Middle frontal gyrus (tissue), 1 donor: ENCODE results near the gene IL4R.
"Not testable (repeated sequence)": the region's sequence is repeated elsewhere in the genome, so short reads cannot be mapped to it uniquely, and the experiment has no call there.

Source experiments
- DNase-seq: peaks from one replicate; pipeline ENCODE4 v3.0.0-alpha.2; 2015; ENCODE audit warnings: low spot score; ENCODE audit errors: extremely low spot score

The IL4R gene

DNA sequence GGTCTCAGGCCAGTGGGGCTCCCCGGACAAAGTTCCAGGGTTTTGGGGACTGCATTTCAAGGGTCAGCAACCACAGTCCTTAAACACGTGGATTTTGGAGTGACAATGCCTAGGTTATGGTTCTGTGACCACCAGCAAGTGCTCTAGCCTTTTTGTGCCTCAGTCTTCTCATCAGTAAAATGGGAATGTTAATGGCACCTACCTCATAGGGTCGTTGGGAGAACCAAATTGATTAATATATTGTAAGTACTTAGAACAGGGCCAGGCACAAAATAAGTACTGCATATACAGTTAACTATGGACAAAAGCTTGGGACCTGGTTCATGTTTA, 13.8 kb downstream of the IL4R start:
- no peak for DNase-seq

DNA sequence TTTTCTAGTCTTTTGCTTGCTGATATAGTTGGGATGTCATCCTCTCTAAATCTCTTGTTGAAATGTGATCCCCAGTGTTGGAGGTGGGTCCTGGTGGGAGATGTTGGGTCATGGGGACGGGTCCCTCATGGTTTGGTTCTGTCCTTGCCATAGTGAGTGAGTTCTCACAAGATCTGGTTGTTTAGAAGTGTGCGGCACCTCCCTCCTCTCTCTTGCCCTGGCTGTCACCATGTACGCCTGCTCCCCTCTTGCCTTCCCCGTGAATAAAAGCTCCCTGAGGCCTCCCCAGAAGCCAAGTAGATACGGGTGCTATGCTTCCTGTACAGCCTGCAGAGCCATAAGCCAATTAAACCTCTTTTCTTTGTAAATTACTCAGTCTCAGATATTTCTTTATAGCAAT, 15.2 kb downstream of the IL4R start:
- DNase-seq: no peak

DNA sequence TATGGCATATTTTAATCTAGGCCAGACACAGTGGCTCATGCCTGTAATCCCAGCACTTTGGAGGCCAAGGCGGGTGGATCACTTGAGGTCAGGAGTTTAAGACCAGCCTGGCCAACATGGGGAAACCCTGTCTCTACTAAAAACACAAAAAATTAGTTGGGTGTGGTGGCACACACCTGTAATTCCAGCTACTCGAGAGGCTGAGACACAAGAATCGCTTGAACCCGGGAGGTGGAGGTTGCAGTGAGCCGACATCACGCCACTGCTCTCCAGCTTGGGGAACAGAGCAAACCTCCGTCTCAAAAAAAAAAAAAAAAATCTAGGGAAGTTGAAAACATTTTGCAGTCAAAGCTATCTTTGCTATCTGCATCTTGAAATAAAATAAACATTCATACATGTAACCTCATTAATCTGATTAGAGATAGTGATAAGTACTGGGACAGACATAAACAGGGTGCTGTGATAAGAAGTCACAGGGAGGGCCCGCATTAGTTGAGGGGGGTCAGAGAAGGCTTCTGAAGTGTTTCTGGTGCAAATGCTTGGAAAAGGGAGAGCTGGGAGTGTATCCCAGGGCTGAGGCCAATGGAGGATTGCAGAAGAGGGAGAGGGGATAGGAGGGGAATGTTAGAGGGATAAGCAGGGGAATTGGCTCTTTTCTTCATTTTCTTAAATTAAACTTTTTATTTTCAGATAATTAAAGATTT, 15.8 kb downstream of the IL4R start:
- DNase-seq: not testable (repeated sequence)

DNA sequence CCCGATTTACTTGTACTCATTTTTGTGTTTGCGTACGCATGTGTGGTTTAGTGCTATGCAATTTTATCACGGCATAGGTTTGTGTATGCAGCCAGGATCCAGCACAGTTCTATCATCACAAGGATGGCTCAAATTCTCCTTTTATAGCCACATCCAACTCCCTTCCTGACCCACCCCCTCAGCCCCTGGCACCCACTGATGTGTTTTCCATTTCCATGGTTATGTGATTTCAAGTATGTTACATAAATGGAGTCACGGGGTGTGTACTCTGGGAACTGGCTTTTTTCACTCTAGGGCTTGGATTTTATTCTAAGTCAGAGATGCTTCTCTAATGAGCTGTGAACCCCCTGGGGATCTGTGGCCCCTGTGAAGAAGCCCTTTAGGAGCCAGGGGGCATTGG, 16.8 kb downstream of the IL4R start:
- DNase-seq: no peak

DNA sequence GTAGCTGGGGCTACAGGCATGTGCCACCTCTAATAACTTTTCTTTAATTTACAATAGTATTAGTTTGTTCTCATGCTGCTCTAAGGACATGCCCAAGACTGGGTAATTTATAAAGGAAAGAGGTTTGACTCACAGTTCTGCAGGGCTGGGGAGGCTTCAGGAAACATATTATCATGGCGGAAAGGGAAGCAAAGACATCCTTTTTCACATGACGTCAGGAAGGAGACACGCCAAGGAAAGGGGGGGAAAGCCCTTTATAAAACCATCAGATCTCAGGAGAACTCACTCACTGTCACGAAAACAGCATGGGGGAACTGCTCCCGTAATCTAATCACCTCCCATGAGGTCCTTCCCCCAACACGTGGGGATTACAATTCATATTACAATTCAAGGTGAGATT, 18.3 kb downstream of the IL4R start:
- no peak for DNase-seq

DNA sequence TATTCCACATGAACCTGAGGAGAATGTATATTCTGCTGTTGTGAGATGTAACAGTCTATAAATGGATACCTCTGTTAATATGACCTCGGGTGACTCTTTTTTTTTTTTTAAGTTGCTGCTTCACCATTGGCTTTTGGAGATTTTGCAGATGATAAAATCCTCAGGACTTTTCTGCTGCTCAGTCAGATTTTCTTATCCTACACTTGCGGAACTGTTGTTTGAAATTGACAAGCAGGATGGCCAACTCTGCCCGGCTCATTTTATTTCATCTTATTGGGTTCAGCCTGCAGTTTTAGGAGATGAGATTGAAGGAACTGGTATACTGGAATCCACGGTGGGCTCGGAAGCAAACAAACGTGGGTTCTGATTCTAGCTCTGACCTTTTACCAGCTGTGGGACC, 19.3 kb downstream of the IL4R start:
- DNase-seq: no peak

DNA sequence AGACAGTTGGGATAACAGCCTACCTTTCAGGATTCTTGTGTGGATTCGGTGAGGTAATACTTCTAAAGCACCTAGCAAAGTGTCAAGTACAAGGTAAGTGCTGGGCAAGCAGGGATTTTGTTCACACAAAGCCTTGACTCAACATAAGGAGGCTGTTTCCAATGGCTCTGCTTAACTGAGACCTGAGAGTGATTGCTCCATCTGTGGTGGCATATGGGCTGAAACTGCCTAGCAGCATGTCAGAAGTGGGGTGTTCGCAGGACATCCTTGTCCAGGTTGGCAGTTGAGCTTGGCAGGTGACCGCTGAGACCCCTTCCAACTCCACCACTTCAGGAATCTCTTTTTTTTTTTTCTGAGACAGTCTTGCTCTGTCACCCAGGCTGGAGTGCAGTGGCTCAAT, 19.8 kb downstream of the IL4R start:
- no peak for DNase-seq

DNA sequence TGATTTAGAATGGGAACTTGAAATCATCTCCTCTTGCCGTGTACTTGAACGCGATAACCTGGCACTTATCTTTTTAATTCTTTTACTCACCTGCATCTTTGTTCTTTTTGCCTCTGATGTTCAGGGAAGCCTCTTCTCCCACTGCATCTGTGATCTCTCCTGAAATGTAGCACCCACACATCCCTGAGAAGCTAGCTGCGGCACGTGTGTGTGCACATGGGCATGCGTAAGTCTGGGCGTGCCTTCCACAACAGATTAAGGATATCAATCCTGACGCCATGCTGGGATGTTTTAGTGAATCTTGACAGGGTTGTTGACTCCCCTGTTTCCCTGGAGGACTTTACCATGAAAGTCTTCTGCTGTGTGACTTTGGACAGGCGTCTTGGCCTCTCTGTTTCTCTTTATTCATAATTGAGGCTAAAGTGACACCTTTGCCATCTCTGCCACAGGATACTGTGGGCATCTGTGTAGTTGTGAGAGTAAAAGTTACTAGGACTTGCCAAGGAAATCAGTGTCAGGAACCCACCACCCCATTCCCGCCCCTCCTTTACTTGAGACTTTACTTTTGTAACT, 20.5 kb downstream of the IL4R start:
- DNase-seq: no peak

DNA sequence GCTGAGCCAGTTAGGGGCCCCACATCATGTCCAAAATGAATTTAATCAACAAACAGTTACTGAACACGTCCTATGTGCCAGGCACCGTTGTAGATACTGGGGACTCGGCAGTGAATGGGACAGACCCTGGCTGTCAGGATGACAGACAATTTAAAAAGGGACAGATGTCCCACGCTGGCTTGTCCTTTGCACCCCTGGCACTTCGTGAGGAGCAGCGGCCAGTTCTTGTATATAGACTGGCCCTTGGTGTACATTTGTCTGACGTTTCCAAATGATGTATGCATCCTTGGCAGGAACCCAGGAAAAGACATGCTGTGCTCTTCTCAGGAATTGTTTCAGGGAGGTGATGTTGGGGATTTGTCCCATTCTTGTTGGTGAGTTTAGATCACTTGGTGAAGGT, 21.1 kb downstream of the IL4R start:
- no peak for DNase-seq

DNA sequence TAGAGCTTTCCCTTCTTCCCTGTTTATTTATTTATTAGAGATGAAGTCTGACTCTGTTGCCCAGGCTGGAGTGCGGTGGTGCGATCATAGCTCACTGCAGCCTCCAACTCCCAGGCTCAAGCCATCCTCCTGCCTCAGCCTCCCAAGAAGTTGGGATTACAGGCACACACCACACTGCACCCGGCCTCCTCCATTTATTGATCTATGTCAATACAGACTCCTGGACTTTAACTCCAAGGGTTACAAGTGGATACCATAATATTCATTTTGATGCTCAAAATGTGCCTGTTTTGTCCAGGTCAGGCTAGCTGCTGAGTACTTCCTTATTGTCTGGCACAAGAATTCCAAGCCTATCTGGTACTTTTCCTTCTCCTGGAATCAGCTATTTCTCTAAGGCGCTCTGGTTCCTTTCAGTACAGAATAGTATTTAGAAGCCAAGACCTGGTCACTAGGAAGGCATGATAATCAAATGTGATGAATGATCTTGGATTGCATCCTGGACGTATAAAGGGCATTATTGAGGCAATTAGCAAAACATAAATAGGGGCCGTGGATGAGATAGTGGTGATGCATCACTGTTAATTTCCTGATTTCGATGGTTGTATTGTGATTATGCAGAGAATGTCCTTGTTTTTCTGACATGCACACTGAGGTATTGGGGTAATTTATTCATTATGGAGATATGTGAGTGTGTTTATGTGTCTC, 21.7 kb downstream of the IL4R start:
- DNase-seq: no peak

DNA sequence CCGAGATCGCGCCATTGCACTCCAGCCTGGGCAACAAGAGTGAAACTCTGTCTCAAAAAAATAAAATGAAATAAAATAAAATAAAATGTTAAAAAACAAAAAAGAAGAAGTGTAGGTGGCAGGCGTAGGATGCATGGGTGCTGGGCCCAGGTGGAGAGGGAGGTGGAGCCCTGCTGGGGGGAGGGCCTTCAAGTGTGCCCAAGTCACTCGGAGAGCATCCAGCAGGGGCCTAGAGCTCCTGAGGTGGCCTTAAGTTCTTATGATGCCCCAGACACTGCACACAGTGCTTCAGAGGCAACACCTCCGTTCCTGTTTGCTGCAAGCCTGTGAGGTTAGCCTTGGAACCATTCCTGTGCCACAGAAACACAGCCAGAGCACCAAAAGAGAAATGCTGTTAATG, 23.2 kb downstream of the IL4R start:
- DNase-seq: no peak

DNA sequence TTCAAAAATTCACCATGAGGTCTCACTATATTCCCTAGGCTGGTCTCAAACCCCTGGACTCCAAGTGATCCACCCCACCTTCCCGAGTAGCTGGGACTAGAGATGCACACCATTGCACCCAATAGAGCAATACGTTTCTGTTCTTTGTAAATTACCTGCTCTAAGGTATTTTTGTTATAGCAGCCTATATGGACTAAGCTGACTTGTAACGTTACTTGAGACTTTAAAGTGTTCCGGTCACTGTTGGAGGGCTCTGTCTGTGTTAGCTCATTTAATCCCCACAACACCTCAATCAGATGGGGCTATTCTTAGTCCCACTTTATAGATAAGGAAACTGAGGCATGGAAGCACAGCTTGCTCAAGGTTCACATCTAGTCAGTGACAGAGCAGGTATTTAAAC, 25.4 kb downstream of the IL4R start:
- DNase-seq: no peak

DNA sequence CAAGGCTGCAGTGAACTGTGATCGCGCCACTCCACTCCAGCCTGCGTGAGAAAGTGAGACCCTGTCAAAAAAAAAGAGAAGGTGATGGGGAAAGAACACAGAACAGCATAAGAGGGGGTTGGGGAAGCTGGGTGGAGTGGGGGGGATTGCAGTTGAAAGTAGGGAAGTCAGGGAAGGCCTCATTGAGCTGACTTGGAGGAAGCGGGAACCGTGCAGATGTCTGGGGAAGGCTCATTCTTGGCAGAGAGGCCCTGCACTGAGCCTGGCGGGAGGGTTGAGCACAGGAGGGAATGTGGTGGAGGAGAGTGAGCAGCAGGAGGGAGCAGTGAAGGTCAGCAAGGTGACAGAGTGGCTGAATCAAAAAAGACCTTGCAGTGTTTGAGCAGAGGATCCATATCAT, 26.9 kb downstream of the IL4R start:
- DNase-seq: no peak

DNA sequence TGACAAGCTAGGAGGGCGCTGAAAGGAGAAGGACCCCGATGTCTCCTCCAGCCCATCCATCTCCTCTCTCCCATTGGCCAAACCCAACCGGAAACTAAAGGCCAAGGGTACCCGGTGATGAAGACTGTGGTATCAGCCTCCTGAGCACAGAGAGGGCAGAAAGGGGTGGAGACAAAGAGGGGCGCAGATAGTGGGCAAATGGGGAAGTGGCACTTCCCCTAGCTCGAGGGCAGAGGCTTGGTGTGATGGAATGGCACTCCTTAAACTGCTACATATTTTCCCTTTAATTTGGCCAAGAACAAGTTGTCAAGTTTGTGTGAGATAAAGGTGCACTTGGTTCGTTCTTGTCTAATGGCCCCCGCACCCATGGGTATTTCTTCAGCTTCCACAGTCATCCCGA, 27.8 kb downstream of the IL4R start:
- no peak for DNase-seq

DNA sequence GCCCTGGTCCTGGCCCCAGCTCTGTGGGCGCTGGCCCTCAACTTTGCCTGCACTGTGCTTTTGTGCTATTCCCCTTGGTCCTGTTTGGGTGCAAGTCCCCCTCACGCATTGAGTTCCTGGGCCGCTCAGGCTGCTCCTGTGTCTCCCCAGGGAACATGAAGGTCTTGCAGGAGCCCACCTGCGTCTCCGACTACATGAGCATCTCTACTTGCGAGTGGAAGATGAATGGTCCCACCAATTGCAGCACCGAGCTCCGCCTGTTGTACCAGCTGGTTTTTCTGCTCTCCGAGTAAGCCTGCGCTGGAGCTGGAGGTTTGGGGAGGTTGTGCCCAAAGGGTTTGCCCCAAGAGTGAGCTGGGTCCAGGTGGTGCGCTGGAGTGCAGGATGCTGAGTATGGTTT, 28.2 kb downstream of the IL4R start:
- DNase-seq: no peak

DNA sequence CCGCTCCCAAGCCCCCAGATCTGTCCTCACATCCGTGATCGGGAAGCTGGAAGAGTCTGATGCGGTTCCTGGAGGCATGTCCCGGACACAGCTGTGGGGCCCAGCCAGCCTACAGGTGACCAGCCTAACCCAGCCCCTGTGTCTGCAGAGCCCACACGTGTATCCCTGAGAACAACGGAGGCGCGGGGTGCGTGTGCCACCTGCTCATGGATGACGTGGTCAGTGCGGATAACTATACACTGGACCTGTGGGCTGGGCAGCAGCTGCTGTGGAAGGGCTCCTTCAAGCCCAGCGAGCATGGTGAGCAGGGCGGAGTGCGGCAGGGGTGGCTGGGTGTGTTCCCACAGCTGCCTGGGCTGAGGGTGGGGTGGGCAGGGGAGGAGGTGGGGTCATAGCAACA, 30.9 kb downstream of the IL4R start:
- DNase-seq: no peak

DNA sequence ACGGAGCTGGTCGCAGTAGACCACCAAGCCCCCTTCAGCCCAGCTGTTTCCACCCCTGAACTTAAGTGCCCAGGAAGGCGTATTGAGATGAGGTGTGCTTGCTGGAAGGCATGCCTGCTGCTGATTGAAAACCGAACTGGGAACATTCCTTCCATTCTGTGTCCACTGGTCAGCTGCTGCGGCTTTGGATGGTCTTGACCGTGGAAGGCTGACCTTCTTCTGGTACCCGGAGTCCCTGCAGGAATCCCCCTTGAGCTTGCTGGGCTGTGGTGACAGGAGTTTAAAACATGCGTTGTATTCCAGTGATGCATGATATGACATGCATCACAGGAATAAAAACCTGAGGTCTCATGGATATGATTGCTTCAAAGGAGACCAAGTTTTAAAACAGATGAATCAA, 31.4 kb downstream of the IL4R start:
- DNase-seq: no peak

DNA sequence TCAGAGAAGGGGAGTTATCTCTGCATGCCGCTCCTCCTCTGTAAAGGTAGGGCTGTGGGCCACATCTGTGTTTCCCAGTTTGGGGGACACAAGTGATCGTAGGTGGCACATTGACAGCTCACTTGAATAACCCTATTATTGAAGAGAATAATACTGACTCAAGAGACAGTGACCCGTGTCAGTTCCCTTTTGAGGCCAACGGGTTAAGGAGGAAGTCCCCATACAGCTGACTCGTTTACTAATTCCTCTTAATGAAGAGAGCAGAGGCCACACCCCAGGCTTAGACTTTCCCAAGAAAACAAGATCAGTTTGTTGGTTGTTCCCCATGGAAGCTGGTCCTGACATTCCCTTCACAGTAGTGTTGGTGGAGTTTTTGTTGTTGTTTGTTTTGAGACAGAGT, 33.0 kb downstream of the IL4R start:
- DNase-seq: no peak

DNA sequence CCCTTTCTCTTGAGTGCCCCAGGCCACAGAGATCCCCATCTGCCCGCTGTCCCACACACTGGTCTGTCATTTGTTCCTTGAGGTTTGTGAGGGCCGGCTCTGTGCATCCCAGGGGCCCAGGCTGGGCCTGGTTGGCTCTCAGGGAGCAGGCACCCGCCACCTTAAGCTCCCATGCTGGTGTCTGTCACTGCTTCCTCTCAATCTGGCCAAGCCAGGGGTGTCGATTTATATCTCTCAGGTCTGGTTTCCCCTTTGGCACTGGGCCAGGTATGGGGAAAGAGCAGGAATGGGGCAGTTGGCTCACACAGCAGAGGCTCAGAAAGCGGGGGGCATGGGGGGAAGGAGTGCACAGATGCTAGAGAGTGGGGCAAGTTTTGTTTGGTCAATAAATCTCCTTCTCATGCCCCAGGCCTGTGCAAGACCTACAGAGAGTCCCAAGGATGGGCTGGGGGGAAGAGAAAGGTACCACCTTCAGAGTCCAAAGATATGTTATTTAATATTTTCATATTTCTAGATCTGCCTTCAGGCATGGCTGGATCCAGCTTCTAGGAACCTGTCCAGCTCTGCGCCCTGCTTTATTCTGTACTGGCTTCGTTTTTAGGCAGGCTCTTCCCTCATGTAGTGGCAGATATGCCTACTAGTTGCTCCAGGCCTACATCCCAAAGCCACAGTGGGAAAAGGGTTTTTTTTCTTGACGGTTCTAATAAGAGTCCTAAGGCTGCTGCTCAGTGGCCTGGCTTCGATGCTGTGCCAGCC, 34.3 kb downstream of the IL4R start:
- DNase-seq: no peak

DNA sequence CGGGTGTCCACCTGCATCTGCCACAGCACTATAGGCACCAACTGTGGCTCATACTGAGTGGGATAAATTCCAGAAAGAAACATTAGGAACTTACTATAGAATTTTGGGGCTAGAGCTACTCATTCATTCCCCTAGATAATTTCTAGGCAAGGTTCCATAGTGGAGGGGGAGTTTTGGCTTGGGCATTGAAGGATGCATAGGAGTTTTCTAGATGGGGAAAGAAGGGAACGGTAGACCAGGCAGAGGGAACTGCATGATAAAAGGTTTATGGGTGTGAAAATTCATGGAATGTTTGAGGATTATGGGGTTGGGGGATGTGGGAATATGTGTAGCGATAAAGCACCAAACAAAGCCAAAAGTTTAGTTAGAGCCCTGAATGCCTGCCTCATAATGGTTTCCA, 35.5 kb downstream of the IL4R start:
- no peak for DNase-seq

DNA sequence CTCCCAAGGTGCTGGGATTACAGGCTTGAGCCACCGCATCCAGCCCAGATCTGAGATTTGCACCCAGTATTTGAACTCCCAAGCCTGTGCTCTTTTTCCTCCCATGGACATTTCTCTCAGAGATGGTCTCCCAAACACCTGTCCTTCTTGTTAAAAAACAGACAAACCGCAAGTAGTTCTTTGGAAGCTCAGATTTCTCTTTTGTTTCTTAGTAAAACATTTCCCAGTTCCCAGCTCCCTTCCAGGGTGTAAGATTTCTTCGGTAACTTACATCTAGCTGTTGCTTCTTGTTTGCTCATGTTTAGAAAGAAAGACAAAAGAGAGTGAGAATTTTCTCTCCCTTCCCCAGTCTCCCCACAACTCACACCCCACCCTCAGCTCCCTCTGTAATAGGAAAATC, 36.2 kb downstream of the IL4R start:
- DNase-seq: no peak

DNA sequence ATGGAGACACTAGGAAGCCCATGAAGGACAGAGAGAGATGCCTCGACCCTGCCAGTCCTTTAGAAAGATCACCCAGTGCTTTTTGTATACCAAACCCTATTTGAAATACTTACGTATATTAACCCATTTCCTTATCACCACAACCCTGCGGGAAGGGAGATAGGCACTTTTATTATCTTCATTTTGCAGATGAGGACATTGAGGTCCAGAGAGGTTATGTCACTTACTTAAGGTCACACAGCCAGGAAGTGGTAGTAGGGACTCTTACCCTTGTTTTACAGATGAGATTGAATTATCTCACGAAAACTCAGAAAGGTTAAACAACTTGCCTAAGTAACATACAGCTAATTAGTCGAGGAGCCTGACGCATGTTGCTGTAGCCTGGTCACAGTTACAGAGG, 38.2 kb downstream of the IL4R start:
- DNase-seq: no peak
